ENCODE results near the gene IQSEC1. TPM values are rescaled to one million over a fixed set of nuclear protein-coding genes. Genes with fewer than 3 reads are reported as not detected.
A peak's percentile ranks its signal among the peaks of the same experiment; 100 is the strongest.

The IQSEC1 gene
- total and polyA plus RNA-seq, 10 of the 15 experiments (the other 5 are each of a cell fraction or from before 2014, with no cell fraction given): 0.92 to 55.2 (median 8.5) TPM

- no peak for TF ChIP-seq RAD21 (IDR thresholded peaks at IDR 0.05; ENCODE audit: insufficient read depth, low read depth, low read length)
- no peak for TF ChIP-seq ZNF384 (IDR thresholded peaks at IDR 0.05; ENCODE audit: borderline replicate concordance, low read depth, low read length)
- TF ChIP-seq STAT1 (conservative IDR thresholded peaks at IDR 0.05): no peak
- TF ChIP-seq KLF5 (IDR thresholded peaks at IDR 0.05; ENCODE audit: partially characterized antibody): no peak
- no peak for TF ChIP-seq PBX3 (IDR thresholded peaks at IDR 0.05; ENCODE audit: insufficient replicate concordance, low read depth, low read length)
- no peak for TF ChIP-seq IKZF2 (IDR thresholded peaks at IDR 0.05)
- peak; percentile 79 for TF ChIP-seq ATF7 (IDR thresholded peaks at IDR 0.05; ENCODE audit: low read depth)
- TF ChIP-seq RELA (IDR thresholded peaks at IDR 0.05; ENCODE audit: borderline replicate concordance, partially characterized antibody): no peak
- no peak for TF ChIP-seq LARP7 (IDR thresholded peaks at IDR 0.05)
- no peak for TF ChIP-seq PAX8 (IDR thresholded peaks at IDR 0.05)
- no peak for TF ChIP-seq TCF7 (IDR thresholded peaks at IDR 0.05; ENCODE audit: borderline replicate concordance)
- TF ChIP-seq E4F1 (IDR thresholded peaks at IDR 0.05; ENCODE audit: borderline replicate concordance, partially characterized antibody): no peak
- TF ChIP-seq SP1 (IDR thresholded peaks at IDR 0.05; ENCODE audit: low read depth, low read length): no peak
- TF ChIP-seq POLR2AphosphoS5 (IDR thresholded peaks at IDR 0.05; ENCODE audit: low read length): no peak
- no peak for TF ChIP-seq BCL11A (IDR thresholded peaks at IDR 0.05; ENCODE audit: low read depth, low read length)
- TF ChIP-seq BACH1 (IDR thresholded peaks at IDR 0.05; ENCODE audit: borderline replicate concordance): no peak; the same call in 1 of the 2 replicates
- no peak for TF ChIP-seq ATF2 (IDR thresholded peaks at IDR 0.05; ENCODE audit: low read length)
- no peak for TF ChIP-seq HDAC2 (IDR thresholded peaks at IDR 0.05)
- no peak for TF ChIP-seq IRF3 (IDR thresholded peaks at IDR 0.05)
- no peak for TF ChIP-seq CBFB (IDR thresholded peaks at IDR 0.05; ENCODE audit: low read depth)
- TF ChIP-seq ZNF217 (IDR thresholded peaks at IDR 0.05): no peak; the same call in 1 of the 2 replicates
- TF ChIP-seq ZNF274 (IDR thresholded peaks at IDR 0.05; ENCODE audit: insufficient read depth, insufficient read length): no peak
- no peak for TF ChIP-seq MLLT1 (IDR thresholded peaks at IDR 0.05)
- no peak for TF ChIP-seq YBX1 (IDR thresholded peaks at IDR 0.05)
- TF ChIP-seq NBN (IDR thresholded peaks at IDR 0.05): peak; percentile 69; the same call in 1 of the 2 replicates
- no peak for TF ChIP-seq RB1 (IDR thresholded peaks at IDR 0.05; ENCODE audit: borderline replicate concordance)
Measured at GRCh38 chr3:13110678-13111116, 37.5 kb upstream of the IQSEC1 start (continued).

Data from GM12878 (cell line).